SKM-1 treated with dmso at 0.1 percent for 144 hours (cell line): ENCODE results near the gene CCDC150.
"Not testable (repeated sequence)": the region's sequence is repeated elsewhere in the genome, so short reads cannot be mapped to it uniquely, and the experiment has no call there.

ENCODE experiments used
- DNase-seq: peaks from one replicate; lab custom pipeline; 2025; ENCODE audit not compliant: unreplicated experiment; lab: John Stamatoyannopoulos, UW

CCDC150 gene

DNA sequence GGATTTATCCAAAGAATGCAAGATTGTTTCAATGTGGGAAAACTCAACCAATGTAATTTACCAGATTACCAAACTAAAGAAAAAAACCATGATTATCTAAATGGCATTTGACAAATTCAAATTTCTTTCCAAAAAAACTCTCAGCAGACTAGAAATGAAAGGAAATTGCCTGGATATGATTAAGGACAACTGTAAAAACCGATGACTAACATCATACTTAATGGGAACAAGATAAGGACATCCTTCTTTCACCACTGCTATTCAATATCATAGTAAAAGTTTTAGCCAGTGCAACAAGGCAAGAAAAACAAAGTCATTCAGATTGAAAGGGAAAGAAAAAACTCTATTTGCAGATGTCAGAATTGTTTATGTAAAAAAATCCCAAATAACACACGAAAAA, 4.4 kb upstream of the CCDC150 start:
- DNase-seq, result no peak

DNA sequence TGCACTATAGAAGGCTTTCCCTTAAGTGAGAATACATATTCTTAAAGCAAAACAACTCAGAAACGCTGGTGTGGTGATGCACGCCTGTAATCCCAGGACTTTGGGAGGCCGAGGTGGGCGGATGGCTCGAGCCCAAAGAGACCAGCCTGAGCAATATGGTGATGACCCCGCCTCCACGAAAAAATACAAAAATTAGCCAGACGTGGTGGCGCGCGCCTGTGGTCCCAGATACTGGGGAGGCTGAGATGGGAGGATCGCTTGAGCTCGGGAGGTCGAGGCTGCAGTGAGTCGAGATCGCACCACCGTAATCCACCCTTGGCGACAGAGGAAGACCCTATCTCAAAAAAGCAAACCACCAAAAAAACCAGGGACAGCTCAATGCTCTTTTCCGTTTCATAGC, 750 bp upstream of the CCDC150 start:
- no peak for DNase-seq

DNA sequence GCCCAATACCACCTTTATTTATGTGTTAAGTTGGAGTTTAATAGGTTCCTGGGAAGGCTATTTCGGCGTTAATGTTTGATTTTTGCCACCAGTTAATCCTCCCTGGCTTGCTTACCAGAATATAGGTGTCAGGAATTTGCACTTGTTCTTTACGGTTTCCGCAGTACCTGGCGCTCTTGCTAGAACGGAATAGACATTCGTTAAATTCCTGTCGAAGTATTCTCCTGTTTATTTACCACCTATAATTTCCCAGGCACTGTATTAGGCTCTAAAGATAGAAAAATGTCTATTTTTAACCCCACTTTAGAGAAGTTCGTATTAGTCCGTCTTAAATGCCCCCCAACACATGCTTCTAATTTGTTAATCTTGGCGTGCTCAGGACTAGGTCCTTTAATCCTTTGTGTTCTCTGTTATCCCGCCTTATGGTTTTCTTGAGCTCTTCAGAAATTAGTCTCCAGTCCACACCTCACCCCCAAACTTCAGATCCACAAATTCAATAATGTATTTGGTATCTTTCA, 575 bp downstream of the CCDC150 start:
- no peak for DNase-seq

DNA sequence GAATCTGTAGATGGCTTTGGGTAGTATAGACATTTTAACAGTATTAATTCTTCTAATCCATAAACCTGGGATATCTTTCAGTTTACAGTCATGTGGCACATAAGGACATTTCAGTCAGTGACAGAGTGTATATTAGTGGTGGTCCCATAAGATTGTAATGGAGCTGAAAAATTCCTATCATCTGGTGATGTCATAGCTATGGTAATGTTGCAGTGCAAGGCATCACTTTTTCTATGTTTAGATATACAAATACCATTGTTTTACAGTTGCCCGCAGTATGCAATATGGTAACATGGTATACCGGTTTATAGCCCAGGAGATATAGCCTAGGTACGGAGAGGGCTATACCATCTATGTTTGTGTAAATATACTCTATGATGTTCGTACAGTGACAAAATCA, 9.7 kb downstream of the CCDC150 start:
- no peak for DNase-seq

DNA sequence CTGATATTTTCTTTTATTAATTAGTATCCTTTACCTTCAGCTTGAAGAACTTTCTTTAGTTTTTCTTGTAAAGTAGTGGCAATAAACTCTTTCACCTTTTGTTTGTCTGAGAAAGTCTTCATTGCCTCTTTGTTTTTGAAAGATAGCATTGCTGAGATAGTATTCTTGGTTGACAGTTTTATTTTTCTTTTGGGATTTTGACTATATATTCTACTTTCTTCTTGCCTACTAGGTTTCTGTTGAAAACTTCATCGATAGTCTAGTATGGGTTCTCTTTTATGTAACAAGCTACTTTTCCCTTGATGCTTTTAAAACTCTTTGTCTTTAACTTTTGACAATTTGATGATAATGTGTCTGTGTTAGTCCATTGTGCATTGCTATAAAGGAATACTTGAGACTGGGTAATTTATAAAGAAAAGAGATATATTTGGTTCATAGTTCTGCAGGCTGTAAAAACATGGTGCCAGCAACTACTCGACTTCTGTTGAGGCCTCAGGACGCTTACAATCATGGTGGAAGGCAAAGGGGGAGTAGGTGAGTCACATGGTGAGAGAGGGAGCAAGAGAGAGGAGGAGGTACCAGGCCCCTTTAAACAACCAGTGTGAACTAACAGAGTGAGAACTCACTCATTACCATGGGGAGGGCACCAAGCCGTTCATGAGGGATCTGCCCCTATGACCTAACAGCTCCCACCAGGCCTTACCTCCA, 12.0 kb downstream of the CCDC150 start:
- no peak for DNase-seq

DNA sequence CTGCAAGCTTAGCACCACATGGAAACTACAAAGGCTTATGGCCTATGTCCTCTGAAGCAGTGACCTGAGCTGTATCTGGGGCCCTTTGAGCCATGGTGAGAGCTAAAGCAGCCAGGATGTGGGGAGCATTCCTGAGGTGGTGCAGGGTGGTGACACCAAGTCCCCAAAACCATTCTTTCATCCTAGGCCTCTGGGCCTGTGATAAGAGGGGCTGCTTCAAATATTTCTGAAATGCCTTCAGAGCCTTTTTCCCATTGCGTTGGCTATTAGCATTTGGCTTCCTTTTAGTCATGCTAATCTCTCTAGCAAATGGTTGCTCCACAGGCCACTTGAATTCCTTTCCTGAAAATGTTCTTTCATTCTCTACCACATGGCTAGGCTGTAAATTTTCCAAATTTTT, 13.4 kb downstream of the CCDC150 start:
- no peak for DNase-seq

DNA sequence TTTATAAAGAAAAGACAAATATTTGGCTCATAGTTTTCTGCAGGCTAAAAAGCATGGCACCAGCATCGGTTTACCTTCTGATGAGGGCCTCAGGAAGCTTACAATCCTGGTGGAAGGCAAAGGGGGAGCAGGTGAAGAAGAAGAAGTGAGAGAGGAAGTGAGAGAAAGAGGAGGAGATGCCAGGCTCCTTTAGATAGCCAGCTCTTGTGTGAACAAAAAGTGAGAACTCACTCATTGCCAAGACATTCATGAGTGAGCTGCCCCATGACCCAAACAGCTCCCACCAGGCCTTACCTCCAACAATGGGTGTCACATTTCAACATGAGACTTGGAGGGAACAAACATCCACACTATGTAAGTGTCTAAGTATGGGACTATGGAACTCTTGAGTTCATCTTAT, 14.3 kb downstream of the CCDC150 start:
- no peak for DNase-seq

DNA sequence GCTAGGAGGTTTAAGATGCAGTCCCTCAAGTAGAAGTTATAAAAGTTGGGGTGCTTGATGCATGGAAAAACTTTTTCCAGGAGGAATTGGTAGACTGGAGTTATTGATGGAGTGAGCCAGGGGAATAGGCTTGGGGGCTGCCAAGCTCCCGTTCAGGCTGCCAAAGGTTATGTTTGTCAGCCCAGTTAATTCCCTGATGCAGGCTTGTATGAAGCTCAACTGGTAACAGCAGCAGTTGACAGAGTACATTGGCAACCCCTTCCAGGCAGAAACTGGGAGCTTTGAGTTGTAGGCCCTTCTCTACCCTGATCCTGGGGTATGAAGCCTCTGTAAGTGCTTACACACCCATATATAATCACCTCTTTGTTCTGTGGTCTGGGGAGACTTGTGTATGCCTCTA, 16.2 kb downstream of the CCDC150 start:
- DNase-seq, result no peak

DNA sequence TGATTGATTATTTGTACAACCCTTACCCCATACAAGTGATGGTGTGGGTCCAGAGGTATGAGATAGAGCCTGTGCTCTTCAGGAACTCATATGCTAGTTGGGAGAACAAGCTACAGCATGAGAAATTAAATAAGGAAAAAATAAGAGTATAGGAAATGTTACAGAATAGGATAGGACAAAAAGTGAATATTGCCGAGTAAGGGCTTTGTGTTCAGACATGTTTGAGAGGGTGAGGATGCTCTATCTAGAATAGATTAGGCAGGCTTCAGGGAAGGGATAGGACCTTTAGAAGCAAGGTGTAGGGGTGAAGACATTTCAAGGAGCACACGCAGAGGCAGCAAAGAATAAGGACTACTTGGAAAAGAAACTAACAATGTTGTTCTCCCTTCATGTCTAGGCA, 17.8 kb downstream of the CCDC150 start:
- DNase-seq, result no peak

DNA sequence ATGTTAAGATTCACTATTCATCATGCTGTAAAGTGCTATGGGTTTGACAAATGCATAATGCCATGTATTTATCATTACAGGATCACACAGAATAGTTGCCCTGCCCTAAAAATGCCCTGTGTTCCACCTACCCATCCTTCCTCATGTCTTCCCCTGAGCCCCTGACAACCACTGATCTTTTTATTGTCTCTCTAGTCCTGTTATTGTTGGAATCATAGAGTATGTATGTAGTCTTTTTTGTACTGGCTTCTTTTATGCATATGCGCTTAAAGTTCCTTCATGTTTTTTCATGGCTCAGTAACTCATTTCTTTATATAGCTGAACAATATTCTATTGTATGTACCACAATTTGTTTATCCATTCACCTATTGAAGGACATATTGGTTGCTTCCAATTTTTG, 20.3 kb downstream of the CCDC150 start:
- no peak for DNase-seq

DNA sequence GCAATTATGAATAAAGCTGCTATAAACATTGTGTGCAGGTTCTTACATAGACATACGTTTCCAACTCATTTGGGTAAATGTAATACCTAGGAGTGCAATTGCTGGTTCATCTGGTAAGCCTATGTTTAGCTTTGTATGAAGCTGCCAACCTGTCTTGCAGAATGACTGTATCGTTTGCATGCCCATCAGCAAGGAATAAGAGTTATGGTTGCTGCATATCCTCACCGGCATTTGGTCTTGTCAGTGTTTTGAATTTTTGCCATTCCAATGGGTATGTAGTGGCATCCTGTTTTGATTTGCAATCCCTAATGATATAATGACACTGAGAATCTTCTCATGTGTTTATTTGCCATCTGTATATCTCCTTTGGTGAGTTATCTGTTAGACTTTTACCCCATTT, 20.7 kb downstream of the CCDC150 start:
- DNase-seq, result no peak

DNA sequence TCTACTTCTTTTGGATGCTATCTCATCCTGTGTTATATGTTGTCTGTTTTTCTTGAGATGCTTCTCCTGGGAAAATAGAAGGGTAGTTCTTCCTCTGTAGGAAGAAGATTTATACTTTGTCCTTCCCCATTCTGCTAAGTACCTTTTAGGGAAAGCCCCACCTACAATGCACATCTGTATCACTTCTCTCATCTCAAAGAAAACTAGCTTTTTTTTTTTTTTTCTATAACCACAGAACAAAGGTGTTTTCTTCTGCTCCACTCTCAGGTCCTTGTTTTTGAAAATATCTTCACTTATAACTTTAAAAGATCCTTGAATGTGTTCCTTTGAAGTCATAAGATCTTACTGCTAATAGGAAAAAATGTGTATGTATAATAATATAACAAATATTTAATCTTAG, 30.8 kb downstream of the CCDC150 start:
- no peak for DNase-seq

DNA sequence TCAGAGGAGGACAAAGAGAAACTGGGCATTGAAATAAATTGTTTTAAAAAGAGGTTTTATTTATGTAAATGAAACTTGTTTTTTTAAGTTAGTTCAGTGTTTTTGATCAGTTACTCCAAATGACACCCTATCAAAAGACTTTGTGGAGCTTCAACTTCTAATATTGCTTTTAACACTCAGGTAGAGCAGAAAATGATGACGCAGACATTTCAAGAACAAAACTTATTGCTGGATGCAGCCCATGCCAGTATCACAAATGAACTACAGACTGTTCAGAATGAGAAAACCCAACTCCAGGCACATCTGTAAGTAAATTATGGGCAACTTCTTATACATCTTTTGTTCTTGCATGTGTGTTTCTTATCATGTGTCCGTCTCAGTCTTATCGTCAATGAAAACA, 36.4 kb downstream of the CCDC150 start:
- DNase-seq, result no peak

DNA sequence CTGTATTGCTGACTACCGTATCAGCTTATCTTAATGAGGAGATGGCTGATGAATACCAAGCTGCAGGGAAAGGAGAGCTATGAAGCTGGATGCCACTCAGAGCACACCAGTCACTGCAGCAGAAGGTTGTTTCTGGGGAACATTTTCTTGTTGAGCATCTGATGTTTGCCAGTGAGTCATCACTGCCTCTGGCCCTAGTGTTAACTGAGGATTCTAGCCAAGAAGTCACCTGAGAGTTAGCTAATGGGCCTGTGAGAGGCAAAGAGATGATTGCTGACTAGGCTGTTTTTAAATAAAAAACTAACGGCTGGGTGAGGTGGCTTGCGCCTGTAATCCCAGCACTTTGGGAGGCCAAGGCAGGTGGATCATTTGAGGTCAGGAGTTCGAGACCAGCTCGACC, 37.9 kb downstream of the CCDC150 start:
- DNase-seq, result no peak

DNA sequence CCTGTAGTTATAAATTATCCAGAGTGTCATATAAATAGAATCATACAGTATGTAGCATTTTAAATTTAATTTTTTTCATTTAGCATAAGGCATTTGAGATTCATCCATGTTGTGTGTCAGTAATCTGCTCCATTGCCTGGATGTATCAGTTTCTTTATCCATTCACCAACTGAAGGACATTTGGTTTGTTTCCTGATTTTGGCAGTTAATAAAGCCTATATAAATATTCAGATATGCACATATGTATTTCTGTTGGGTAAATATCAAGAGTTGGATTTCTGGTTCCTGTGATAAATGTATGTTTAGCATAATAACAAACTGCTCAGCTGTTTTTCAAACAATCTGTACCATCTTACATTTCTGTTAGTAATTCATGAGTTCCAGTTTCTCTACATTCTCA, 39.9 kb downstream of the CCDC150 start:
- no peak for DNase-seq

DNA sequence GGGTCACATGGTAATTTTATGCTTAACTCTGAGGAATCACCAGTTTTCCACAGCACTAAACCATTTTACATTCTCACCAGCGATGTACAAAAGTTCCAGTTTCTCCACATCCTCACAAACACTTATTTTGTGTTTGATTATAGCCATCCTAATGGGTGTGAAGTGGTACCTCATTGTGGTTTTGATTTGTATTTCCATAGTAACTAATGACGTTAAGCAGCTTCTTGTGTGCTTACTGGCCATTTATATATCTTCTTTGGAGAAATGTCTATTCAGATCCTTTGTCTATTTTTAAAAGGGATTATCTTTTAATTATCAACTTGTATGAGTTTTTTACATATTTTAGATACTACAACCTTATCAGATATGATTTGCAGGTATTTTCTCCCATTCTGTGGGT, 42.0 kb downstream of the CCDC150 start:
- no peak for DNase-seq

DNA sequence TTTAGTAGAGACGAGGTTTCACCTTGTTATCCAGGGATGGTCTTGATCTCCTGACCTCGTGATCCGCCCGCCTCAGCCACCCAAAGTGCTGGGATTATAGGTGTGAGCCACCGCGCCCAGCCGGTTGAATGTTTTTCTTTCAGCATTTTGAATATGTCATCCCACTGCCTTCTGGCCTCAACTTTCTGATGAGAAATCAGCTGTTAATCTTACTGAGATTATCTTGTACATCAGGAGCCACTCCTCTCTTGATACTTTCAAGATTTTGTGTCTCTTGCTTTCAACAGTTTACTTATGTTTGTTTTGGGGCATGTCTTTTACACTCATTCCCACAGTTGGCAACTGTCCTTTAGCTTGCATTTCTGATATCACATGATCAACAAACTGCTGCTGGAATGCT, 46.3 kb downstream of the CCDC150 start:
- no peak for DNase-seq

DNA sequence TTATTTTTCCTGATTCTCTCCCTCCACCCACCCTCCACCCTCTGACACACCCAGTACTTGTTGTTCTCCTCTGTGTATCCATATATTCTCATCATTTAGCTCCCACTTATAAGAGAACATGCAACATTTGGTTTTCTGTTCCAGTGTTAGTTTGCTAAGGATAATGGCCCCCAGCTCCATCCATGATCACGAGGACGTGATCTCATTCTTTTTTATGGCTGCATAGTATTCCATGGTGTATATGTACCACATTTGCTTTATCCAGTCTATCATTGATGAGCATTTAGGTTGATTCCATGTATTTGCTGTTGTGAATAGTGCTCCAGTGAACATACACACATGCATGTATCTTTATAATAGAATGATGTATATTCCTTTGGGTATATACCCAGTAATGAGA, 47.2 kb downstream of the CCDC150 start:
- not testable (repeated sequence) for DNase-seq

DNA sequence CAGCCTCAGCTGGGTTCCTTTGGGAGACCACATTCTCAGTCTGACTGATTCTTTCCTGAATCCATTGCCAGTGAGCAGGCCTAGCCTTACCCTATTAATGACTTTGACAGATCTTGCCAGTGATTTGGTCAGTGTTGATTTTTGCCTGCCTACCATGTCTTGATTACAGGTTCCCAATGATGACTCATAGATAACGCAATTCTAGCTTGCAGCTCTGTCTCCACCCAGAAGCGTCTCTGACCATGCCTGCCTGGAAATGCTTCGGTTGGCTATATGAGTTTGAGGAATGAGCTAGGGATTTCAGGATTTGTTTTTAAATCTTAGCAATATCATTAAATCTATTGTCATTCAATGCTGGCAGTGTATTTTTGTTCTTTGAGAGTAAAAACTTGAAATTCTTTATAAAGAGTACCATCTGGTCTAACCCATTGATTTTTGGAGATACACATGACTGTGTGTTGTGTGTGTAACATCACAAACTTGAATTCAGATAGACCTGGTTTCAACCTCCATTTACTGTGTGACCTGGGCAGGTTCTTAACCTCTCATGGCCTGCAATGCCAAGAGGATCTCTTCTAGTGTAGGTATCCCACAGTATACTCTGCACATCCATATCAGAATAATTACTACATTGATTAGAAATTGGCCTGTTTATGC, 57.0 kb downstream of the CCDC150 start:
- DNase-seq, result no peak

DNA sequence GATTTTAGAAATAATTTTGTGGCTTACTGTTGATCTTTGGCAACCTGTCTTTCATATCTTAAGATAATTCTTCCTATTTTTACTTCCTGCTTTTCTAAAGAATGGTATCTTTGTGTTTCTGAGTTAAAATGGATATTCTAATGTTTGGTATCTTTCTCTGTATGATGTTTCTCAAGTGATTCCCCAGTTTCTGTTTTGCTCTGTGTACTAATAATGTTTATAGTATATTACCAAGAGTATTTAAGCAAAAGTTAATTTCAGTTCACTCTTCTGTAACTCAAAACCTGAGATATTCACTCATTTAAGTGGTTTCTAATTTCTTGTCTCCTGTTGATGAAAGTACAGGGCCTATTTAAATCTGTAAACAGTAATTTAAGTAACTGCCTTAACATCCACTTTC, 58.3 kb downstream of the CCDC150 start:
- no peak for DNase-seq

DNA sequence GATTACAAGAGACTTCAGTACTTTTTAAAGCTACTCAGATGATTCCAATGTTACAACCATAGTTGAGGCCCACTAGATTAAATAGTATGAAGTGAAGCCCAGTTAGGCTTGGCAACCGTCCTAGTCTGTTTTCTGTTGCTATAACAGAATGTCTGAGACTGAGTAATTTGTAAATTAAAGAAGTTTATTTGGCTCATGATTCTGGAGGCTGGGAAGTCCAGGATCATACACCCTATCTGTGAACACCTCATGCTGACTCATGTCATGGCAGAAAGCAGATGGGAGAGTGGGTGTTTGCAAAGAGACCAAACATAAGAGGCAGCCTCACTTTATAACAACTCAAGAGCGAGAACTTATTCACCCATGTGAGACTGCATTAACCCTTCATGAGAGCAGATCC, 63.1 kb downstream of the CCDC150 start:
- no peak for DNase-seq

DNA sequence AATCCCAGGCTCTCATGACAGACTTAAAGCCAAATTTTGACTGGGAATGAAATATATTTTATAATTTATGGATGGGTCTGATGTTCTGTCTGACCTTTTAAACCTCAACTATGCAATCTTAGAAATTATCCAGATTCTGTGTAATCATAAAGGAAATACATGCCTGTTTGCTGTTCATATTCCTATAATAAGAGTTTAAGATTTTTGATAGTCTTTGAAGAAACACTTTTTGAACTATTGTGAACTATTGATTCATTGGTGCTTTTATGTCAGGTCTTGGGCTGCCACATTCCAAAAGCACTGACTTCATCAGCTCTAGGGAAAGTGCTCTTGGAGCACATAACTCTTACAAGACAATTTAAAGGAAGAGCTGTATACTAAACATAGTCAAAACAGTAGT, 64.2 kb downstream of the CCDC150 start:
- no peak for DNase-seq

DNA sequence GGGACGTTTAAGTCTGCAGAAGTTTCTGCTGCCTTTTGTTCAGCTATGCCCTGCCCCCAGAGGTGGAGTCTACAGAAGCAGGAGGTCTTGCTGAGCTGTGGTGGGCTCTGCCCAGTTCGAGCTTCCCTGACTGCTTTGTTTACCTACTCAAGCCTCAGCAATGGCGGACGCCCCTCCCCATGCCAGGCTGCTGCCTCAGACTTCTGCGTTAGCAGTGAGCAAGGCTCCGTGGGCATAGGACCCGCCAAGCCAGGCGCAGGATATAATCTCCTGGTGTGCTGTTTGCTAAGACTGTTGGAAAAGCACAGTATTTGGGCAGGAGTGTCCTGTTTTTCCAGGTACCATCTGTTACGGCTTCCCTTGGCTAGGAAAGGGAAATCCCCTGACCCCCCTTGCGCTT, 70.5 kb downstream of the CCDC150 start:
- DNase-seq, result not testable (repeated sequence)
